Body of pancreas (tissue), 4 donors: ENCODE measurements around the gene PPIC. TPM values are rescaled to one million over a fixed set of nuclear protein-coding genes. Genes with fewer than 3 reads are reported as not detected.

Experiments used
- ATAC-seq: fragments of 150-250 bp; one replicate; pipeline ENCODE4 v1.9.1; 2016
- DNase-seq, 4 donors: peaks; one replicate each; pipeline ENCODE4 v3.0.0-alpha.2; 2019
- H3K27ac ChIP-seq, 4 donors: fragments of 200-600 bp; sonication (generic); 1 replicate in 3 of 4; 2 replicates in 1 of 4; pipeline versions ENCODE4 v1.5.1 to v1.6.1; 2016 to 2019; ENCODE audit warnings: mild to moderate bottlenecking in 1 of 4, mixed read lengths in 1 of 4, moderate library complexity in 1 of 4
- H3K27me3 ChIP-seq, 2 donors: fragments of 200-600 bp; sonication (generic); one replicate each; pipeline ENCODE4 v1.6.0; 2016; ENCODE audit warnings: mild to moderate bottlenecking in 1 of 2
- H3K36me3 ChIP-seq, 2 donors: fragments of 200-600 bp; sonication (generic); replicated peaks in 1 of 2; 2 replicates each; pipeline ENCODE4 v1.5.1; 2016; ENCODE audit warnings: low read depth in 2 of 2; ENCODE audit not compliant: insufficient read depth in 1 of 2
- H3K4me1 ChIP-seq: fragments of 200-600 bp; sonication (generic); one replicate; pipeline ENCODE4 v1.6.0; 2016
- H3K4me3 ChIP-seq, 2 donors: fragments of 200-600 bp; sonication (generic); 1 replicate in 1 of 2; 2 replicates in 1 of 2; pipeline ENCODE4 v1.5.1; 2016 to 2019
- H3K9me3 ChIP-seq, 3 donors: fragments of 200-600 bp; sonication (generic); 1 replicate in 2 of 3; 2 replicates in 1 of 3; pipeline ENCODE4 v1.5.1; 2016
- POLR2A ChIP-seq, 3 donors: fragments of 450-650 bp; IDR thresholded peaks; one replicate each; pipeline ENCODE4 v1.6.1; 2016; ENCODE audit warnings: antibody characterized with exemption in 3 of 3, mild to moderate bottlenecking in 2 of 3
- WGBS, 2 donors: methylation state at CpG; one replicate each; pipeline ENCODE4 v1.1.5; 2017; 5-methylcytosine and 5-hydroxymethylcytosine counted together
- intact Hi-C: fragments of 100-400 bp; cut with DNase I; formaldehyde crosslinking; loops from one replicate; pipeline ENCODE4 v1.15.1; 2023
- total RNA-seq, 2 donors: library from RNA; depleted of rRNA; stranded (reverse); fragments of >200 nt; gene quantifications; one replicate each; pipeline ENCODE4 v1.1.0, GENCODE V29; 2016
- TF ChIP-seq, protein P1 (sequence below), 7 experiments: fragments of 450-650 bp in 4 of 7; fragments of 200-600 bp in 3 of 7; sonication (generic) in 3 of 7; IDR thresholded peaks; one replicate each; pipeline ENCODE4 v1.5.1; 2016 to 2019; ENCODE audit warnings: antibody characterized with exemption in 7 of 7

Gene PPIC
- total RNA-seq, 2 donors from 2014 or later, result 9.6 to 31.0 TPM

DNA sequence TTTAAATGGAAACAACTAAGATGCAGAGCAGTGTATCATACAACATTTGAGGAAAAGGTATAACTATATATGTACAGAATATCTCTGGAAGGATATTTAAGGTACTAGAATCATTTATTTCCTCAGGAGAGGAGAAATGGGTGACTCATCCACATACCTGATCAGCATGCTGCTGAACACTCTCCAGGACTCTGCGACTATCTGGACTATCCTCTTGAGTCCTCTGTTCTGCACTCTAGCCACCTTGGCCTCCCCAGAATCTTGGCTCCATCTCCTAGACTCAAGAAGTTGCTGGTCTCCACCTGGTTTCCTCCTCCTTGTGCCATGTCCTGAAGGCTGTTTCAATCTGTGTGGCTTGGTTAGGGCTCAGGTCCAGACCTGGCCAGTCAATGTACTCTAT is 43.7 kb upstream of the PPIC start:
- ATAC-seq (no peak), DNase-seq (no peak)
- Histone ChIP-seq H3K4me1 (peaks cover 14% of the 10 kb centered on the region), H3K36me3 (no peaks in the 10 kb centered on the region), H3K4me3 (no peak overlapping the region), H3K27ac (no peak overlapping the region), H3K27me3 (no peaks in the 10 kb centered on the region), H3K9me3 (no peaks in the 10 kb centered on the region)
- TF ChIP-seq, protein P1, sequence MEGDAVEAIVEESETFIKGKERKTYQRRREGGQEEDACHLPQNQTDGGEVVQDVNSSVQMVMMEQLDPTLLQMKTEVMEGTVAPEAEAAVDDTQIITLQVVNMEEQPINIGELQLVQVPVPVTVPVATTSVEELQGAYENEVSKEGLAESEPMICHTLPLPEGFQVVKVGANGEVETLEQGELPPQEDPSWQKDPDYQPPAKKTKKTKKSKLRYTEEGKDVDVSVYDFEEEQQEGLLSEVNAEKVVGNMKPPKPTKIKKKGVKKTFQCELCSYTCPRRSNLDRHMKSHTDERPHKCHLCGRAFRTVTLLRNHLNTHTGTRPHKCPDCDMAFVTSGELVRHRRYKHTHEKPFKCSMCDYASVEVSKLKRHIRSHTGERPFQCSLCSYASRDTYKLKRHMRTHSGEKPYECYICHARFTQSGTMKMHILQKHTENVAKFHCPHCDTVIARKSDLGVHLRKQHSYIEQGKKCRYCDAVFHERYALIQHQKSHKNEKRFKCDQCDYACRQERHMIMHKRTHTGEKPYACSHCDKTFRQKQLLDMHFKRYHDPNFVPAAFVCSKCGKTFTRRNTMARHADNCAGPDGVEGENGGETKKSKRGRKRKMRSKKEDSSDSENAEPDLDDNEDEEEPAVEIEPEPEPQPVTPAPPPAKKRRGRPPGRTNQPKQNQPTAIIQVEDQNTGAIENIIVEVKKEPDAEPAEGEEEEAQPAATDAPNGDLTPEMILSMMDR (IDR thresholded peaks at IDR 0.05), result no peak
- TF ChIP-seq POLR2A (IDR thresholded peaks at IDR 0.05), result no peak
- intact Hi-C loops, result no loop called here
- WGBS, 2 donors, result 89 to 100% methylated on average over 1 of the region's 1 CpG

DNA sequence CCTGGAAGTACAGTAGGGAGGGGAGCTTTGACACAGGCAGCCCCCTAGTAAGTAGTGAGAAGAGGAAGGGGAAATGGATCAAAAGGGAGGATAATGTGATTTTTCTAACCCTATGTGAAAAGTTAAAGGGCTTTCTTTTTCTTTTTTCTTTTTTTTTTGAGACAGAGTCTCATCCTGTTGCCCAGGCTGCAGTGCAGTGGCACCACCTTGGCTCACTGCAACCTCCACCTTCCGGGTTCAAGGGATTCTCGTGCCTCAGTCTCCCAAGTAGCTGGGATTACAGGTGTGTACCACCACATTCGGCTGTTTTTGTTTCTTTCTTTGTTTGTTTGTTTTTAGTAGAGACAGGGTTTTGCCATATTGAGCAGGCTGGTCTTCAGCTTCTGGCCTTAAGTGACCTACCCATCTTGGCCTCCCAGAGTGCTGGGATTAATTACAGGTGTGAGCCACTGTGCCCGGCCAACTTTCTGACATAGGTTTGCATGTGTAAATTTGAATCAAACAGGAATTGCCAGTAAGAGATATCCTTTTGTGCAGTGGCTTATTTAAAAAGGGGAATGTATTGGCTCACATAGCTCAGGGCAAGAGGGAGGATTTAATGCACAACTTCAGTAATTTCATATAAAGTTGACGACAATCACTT is 39.1 kb upstream of the PPIC start:
- H3K36me3 ChIP-seq, result no peaks in the 10 kb centered on the region
- no peaks in the 10 kb centered on the region for H3K9me3 ChIP-seq
- H3K27me3 ChIP-seq, result no peaks in the 10 kb centered on the region
- peaks cover 19% of the 10 kb centered on the region for H3K4me1 ChIP-seq
- DNase-seq (peak; percentile 74 to 89 (median 81)), ATAC-seq (peak; percentile 98)
- no peak overlapping the region for H3K4me3 ChIP-seq
- H3K27ac ChIP-seq, result peak overlapping the region in 1 of 4 donors; percentile 41
- 30 to 34% methylated on average over 5 of the region's 5 CpGs for WGBS, 2 donors
- intact Hi-C loops, result no loop called here
- TF ChIP-seq, protein P1 (IDR thresholded peaks at IDR 0.05), result no peak
- TF ChIP-seq POLR2A (IDR thresholded peaks at IDR 0.05), result no peak

DNA sequence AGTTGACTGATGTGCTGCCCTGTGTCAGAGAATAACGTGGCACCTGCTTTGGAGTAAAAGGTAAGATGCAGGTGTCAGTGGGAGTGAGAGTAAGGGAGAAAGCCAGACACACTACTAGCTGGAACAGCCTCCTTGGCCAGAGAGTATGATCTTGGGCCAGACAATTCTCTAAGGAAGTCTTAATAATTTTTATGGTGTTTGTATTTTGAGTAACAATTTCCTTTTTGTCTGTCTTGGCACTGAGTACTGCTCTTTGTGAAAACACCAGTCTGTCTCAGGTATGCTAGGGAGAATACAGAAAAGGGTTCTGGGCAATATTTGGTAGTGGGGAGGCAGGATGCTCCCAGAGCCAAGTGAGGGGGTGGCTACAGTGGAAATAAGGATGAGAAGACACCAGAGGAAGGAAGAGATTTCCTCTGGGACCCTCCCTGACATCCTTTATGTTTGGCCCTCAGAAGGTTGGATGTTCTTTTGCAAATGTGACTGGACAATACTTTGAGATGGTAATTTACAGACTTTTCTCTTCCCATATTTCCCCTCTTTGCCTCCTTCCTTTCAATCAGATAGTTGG is 31.9 kb upstream of the PPIC start:
- Histone ChIP-seq H3K27ac (no peak overlapping the region), H3K4me1 (no peaks in the 10 kb centered on the region), H3K27me3 (no peaks in the 10 kb centered on the region), H3K9me3 (no peaks in the 10 kb centered on the region), H3K4me3 (no peak overlapping the region), H3K36me3 (no peaks in the 10 kb centered on the region)
- ATAC-seq (no peak), DNase-seq (no peak)
- TF ChIP-seq POLR2A (IDR thresholded peaks at IDR 0.05), result no peak
- TF ChIP-seq, protein P1 (IDR thresholded peaks at IDR 0.05), result no peak
- intact Hi-C loops, result no loop called here
- 58 to 63% methylated on average over 1 of the region's 1 CpG for WGBS, 2 donors

DNA sequence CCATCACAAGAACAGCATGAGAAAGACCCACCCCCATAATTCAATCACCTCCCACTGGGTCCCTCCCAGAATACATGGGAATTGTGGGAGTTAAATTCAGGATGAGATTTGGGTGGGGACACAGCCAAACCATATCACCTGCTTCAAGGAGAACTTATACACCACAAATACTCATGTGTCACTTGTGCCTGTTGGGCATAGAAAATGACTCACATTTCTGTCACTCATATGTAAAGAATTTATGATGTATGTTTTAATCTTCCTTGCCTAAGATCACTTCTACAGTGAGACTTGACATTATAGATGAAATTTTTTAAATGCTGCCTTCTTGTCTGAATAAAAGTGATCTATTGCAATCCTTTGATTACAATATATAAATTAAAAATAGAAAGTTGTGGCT is 29.5 kb upstream of the PPIC start:
- intact Hi-C loops, result no loop called here
- Histone ChIP-seq H3K4me1 (no peaks in the 10 kb centered on the region), H3K9me3 (peaks cover 0 to 4% (median 0%) of the 10 kb centered on the region in 3 donors), H3K36me3 (no peaks in the 10 kb centered on the region), H3K4me3 (no peak overlapping the region), H3K27me3 (no peaks in the 10 kb centered on the region), H3K27ac (no peak overlapping the region)
- TF ChIP-seq, protein P1 (IDR thresholded peaks at IDR 0.05), result no peak
- TF ChIP-seq POLR2A (IDR thresholded peaks at IDR 0.05), result no peak
- no peak for DNase-seq
- ATAC-seq, result no peak

DNA sequence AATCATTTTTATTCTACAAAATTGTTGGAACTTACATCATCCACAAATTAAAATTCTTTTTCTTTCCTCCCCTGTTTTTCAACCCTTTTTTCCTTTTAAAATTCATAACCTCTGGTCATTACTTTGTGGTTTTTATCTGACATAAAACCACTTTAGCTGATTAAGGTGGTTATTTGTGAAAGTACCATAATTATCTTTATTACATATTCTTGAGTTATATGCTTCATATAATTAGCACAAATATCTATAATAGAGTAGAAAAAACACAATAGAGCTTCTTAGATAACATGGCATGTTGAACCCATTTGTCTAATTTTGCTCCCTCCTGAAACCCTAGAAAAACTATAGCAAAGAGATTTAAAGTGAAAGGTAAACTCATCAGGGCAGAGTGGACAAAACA is 22.9 kb upstream of the PPIC start:
- H3K9me3 ChIP-seq, result peaks cover 0 to 4% (median 0%) of the 10 kb centered on the region in 3 donors
- DNase-seq, result no peak
- ATAC-seq, result no peak
- H3K36me3 ChIP-seq, result no peaks in the 10 kb centered on the region
- intact Hi-C loops, result no loop called here
- H3K27ac ChIP-seq, result no peak overlapping the region
- H3K4me3 ChIP-seq, result no peak overlapping the region
- H3K4me1 ChIP-seq, result no peaks in the 10 kb centered on the region
- no peaks in the 10 kb centered on the region for H3K27me3 ChIP-seq
- TF ChIP-seq POLR2A (IDR thresholded peaks at IDR 0.05), result no peak
- TF ChIP-seq, protein P1 (IDR thresholded peaks at IDR 0.05), result no peak
